Measurements from ENCODE around the gene SLC17A3. TPM values are rescaled to one million over a fixed set of nuclear protein-coding genes. Genes with fewer than 3 reads are reported as not detected.

Gene SLC17A3
- total and polyA plus RNA-seq, 10 of the 15 experiments (the other 5 are each of a cell fraction or from before 2014, with no cell fraction given) = not detected

DNA sequence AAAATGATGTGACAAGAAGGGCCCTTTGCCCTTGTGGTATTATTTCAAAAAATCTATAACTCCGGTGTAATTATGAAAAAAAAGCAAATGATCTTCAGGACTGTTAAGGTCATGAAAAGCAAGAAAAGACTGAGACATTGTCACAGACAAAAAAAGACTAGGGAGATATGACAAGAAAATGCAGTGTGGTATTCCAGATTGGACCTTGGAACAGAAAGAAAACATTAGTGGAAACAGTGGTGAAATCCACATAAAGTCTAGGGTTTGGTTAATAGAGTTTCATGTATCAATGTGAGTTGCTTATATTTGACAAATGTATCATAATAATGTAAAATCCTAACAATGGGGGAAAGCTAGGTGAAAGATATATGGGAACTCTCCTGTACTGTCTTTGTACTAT is 26.8 kb upstream of the SLC17A3 start:
- ChIA-PET POLR2A (no interaction called here), CTCF (interaction anchor here (0.7 to 0.9 kb wide), 2 partner anchors 92 to 182 kb away, joined by 3 read pairs; no protein-coding TSS in a partner anchor)
- intact Hi-C loops (cut with micrococcal nuclease; ENCODE audit: unreplicated experiment) = no loop called here

GRCh38 chr6:25899580-25900408 is 25.8 kb upstream of the SLC17A3 start:
- Histone ChIP-seq H3K27me3 (replicated peaks in 1 of 2; ENCODE audit: control insufficient read depth in 2 of 2, insufficient read depth in 2 of 2, low read length in 1 of 2) (no peaks in the 10 kb centered on the region), H3K4me2 (ENCODE audit: control insufficient read depth, insufficient read depth) (no peak overlapping the region), H3K9me3 (replicated peaks; ENCODE audit: control insufficient read depth, insufficient read depth, low read length) (no peaks in the 10 kb centered on the region), H3K4me1 (ENCODE audit: control insufficient read depth, insufficient read depth, low read length) (no peaks in the 10 kb centered on the region), H4K20me1 (ENCODE audit: control insufficient read depth, insufficient read depth) (no peaks in the 10 kb centered on the region), H3K27ac (ENCODE audit: control insufficient read depth, insufficient read depth) (no peak overlapping the region), H3K4me3 (no peak overlapping the region), H3K79me2 (ENCODE audit: control insufficient read depth, insufficient read depth, low read length) (no peaks in the 10 kb centered on the region), H3K9ac (ENCODE audit: control insufficient read depth, insufficient read depth, low read length) (no peak overlapping the region), H2AFZ (ENCODE audit: control insufficient read depth, low read depth, low read length) (no peak overlapping the region), H3K36me3 (ENCODE audit: control insufficient read depth in 2 of 2, insufficient read depth in 2 of 2, low read length in 1 of 2) (no peaks in the 10 kb centered on the region)
- no peak for ATAC-seq
- ChIA-PET POLR2A (interaction anchor here (0.6 to 1.5 kb wide), 2 partner anchors 47 to 102 kb away, joined by 3 to 4 read pairs; no protein-coding TSS in a partner anchor), CTCF (interaction anchor here (0.6 to 1.8 kb wide), 5 partner anchors 8 to 1142 kb away, joined by 3 to 6 read pairs (median 3); no protein-coding TSS in a partner anchor), SMC1A (ENCODE audit: uncharacterized antibody, unreplicated experiment) (interaction anchor here (0.6 to 1.5 kb wide), 6 partner anchors 9 to 753 kb away, joined by 3 to 8 read pairs (median 4); no protein-coding TSS in a partner anchor), RAD21 (ENCODE audit: unreplicated experiment) (no interaction called here)
- intact Hi-C loops (cut with micrococcal nuclease; ENCODE audit: unreplicated experiment) (no loop called here), in situ Hi-C loops (cut with MboI) (no loop called here)
- DNase-seq (ENCODE audit: low read depth, low spot score) = no peak
- WGBS (ENCODE audit: insufficient coverage, insufficient replicate concordance, low lambda C conversion rate, missing lambda C conversion rate) = 25% methylated on average over 2 of the region's 2 CpGs
- BruUV-seq (replicated peaks) = no TSS peak
- no peak for FAIRE-seq
- TF ChIP-seq, protein P1, sequence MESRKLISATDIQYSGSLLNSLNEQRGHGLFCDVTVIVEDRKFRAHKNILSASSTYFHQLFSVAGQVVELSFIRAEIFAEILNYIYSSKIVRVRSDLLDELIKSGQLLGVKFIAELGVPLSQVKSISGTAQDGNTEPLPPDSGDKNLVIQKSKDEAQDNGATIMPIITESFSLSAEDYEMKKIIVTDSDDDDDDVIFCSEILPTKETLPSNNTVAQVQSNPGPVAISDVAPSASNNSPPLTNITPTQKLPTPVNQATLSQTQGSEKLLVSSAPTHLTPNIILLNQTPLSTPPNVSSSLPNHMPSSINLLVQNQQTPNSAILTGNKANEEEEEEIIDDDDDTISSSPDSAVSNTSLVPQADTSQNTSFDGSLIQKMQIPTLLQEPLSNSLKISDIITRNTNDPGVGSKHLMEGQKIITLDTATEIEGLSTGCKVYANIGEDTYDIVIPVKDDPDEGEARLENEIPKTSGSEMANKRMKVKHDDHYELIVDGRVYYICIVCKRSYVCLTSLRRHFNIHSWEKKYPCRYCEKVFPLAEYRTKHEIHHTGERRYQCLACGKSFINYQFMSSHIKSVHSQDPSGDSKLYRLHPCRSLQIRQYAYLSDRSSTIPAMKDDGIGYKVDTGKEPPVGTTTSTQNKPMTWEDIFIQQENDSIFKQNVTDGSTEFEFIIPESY (IDR thresholded peaks at IDR 0.05) = no peak
- TF ChIP-seq HDAC6 (IDR thresholded peaks at IDR 0.05; ENCODE audit: unreplicated experiment) (no peak), ASH2L (IDR thresholded peaks at IDR 0.05; ENCODE audit: borderline replicate concordance, low read depth) (no peak), ZNF622 (IDR thresholded peaks at IDR 0.05) (no peak), GATAD2B (conservative IDR thresholded peaks at IDR 0.05; ENCODE audit: low read depth) (no peak), CHD2 (IDR thresholded peaks at IDR 0.05; ENCODE audit: borderline replicate concordance, low read depth, low read length) (no peak), CHD1 (IDR thresholded peaks at IDR 0.05; ENCODE audit: low read depth, low read length) (no peak)
- TF ChIP-seq, protein P2, sequence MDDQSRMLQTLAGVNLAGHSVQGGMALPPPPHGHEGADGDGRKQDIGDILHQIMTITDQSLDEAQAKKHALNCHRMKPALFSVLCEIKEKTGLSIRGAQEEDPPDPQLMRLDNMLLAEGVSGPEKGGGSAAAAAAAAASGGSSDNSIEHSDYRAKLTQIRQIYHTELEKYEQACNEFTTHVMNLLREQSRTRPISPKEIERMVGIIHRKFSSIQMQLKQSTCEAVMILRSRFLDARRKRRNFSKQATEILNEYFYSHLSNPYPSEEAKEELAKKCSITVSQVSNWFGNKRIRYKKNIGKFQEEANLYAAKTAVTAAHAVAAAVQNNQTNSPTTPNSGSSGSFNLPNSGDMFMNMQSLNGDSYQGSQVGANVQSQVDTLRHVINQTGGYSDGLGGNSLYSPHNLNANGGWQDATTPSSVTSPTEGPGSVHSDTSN (IDR thresholded peaks at IDR 0.05; ENCODE audit: insufficient replicate concordance, low read depth, low read length) = no peak

More for the DNA sequence above, 26.8 kb upstream of the SLC17A3 start:
- no peak overlapping the region for H3K4me2 ChIP-seq (ENCODE audit: control insufficient read depth, insufficient read depth)
- H3K9me3 ChIP-seq (replicated peaks; ENCODE audit: control insufficient read depth, insufficient read depth, low read length) = no peaks in the 10 kb centered on the region
- FAIRE-seq (no peak), DNase-seq (ENCODE audit: low read depth, low spot score) (no peak), ATAC-seq (no peak)
- in situ Hi-C loops (cut with MboI) = no loop called here
- no peak overlapping the region for H3K27ac ChIP-seq (ENCODE audit: control insufficient read depth, insufficient read depth)
- no peak overlapping the region for H2AFZ ChIP-seq (ENCODE audit: control insufficient read depth, low read depth, low read length)
- BruUV-seq (replicated peaks) = no TSS peak
- 33% methylated on average over 1 of the region's 1 CpG for WGBS (ENCODE audit: insufficient coverage, insufficient replicate concordance, low lambda C conversion rate, missing lambda C conversion rate)
- no peaks in the 10 kb centered on the region for H3K36me3 ChIP-seq (ENCODE audit: control insufficient read depth in 2 of 2, insufficient read depth in 2 of 2, low read length in 1 of 2)
- H4K20me1 ChIP-seq (ENCODE audit: control insufficient read depth, insufficient read depth) = no peaks in the 10 kb centered on the region
- H3K4me1 ChIP-seq (ENCODE audit: control insufficient read depth, insufficient read depth, low read length) = no peaks in the 10 kb centered on the region
- RAD21 ChIA-PET (ENCODE audit: unreplicated experiment) = no interaction called here
- no peak overlapping the region for H3K4me3 ChIP-seq
- no peaks in the 10 kb centered on the region for H3K79me2 ChIP-seq (ENCODE audit: control insufficient read depth, insufficient read depth, low read length)
- no peak overlapping the region for H3K9ac ChIP-seq (ENCODE audit: control insufficient read depth, insufficient read depth, low read length)
- no peak for TF ChIP-seq E2F4 (IDR thresholded peaks at IDR 0.05; ENCODE audit: low read depth, low read length)
- H3K27me3 ChIP-seq (replicated peaks in 1 of 2; ENCODE audit: control insufficient read depth in 2 of 2, insufficient read depth in 2 of 2, low read length in 1 of 2) = no peaks in the 10 kb centered on the region; a peak in 1 of 4 replicates
- SMC1A ChIA-PET (ENCODE audit: uncharacterized antibody, unreplicated experiment) = interaction anchor here (1.8 kb wide), 1 partner anchor 25 kb away, joined by 6 read pairs; no protein-coding TSS in a partner anchor
